NB4 (cell line): ENCODE results near the gene HDAC9.

Source experiments
- DNase-seq: peaks from one replicate; pipeline ENCODE4 v3.0.0; 2010; ENCODE audit warnings: low read depth
- H3K4me3 ChIP-seq: one replicate; pipeline ENCODE4 v1.5.1; 2011; ENCODE audit warnings: mild to moderate bottlenecking, low read depth, low read length, moderate library complexity
- MYC ChIP-seq: IDR thresholded peaks from 2 replicates; pipeline ENCODE4 v1.6.1; 2011; ENCODE audit warnings: low read depth, low read length
- POLR2A ChIP-seq: IDR thresholded peaks from 2 replicates; pipeline ENCODE4 v1.6.1; 2011; ENCODE audit warnings: mild to moderate bottlenecking; ENCODE audit not compliant: insufficient read length; ENCODE audit errors: extremely low read depth
- TF ChIP-seq, protein P1 (sequence below): IDR thresholded peaks from one replicate; pipeline ENCODE4 v1.5.1; 2012; ENCODE audit warnings: low read depth, low read length
- TF ChIP-seq, protein P2 (sequence below): IDR thresholded peaks from 2 replicates; pipeline ENCODE4 v1.6.1; 2011; ENCODE audit warnings: low read depth, low read length

Gene HDAC9

DNA sequence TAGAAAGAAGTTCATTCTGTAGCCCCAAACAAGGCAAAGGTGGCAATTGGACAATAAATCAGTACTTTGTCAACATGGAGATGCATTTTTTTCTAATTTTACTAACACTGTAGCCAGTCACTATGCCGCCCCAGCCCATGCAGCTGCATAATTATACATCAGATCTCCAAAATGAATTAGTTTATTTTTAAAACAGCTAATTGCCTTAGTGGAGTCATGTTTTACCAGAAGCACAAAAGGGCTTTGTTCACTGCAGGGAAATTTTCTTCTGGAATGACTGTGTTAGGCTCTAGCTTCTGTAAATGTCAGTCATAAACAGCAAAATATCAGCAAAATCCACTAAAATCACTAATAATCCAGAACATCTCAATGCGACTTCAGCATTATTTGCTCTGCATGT lies 20.1 kb upstream of the HDAC9 start:
- H3K4me3 ChIP-seq, result no peak overlapping the region
- TF ChIP-seq, protein P1, sequence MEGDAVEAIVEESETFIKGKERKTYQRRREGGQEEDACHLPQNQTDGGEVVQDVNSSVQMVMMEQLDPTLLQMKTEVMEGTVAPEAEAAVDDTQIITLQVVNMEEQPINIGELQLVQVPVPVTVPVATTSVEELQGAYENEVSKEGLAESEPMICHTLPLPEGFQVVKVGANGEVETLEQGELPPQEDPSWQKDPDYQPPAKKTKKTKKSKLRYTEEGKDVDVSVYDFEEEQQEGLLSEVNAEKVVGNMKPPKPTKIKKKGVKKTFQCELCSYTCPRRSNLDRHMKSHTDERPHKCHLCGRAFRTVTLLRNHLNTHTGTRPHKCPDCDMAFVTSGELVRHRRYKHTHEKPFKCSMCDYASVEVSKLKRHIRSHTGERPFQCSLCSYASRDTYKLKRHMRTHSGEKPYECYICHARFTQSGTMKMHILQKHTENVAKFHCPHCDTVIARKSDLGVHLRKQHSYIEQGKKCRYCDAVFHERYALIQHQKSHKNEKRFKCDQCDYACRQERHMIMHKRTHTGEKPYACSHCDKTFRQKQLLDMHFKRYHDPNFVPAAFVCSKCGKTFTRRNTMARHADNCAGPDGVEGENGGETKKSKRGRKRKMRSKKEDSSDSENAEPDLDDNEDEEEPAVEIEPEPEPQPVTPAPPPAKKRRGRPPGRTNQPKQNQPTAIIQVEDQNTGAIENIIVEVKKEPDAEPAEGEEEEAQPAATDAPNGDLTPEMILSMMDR, result no peak
- TF ChIP-seq MYC (no peak), POLR2A (no peak)
- TF ChIP-seq, protein P2, sequence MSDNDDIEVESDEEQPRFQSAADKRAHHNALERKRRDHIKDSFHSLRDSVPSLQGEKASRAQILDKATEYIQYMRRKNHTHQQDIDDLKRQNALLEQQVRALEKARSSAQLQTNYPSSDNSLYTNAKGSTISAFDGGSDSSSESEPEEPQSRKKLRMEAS, result no peak
- no peak for DNase-seq

- H3K4me3 ChIP-seq, result no peak overlapping the region
- DNase-seq, result no peak
- TF ChIP-seq, protein P1, result no peak
- TF ChIP-seq, protein P2, result no peak
- TF ChIP-seq MYC, result no peak
- no peak for TF ChIP-seq POLR2A
Measured at GRCh38 chr7:18481776-18482175, 13.8 kb upstream of the HDAC9 start.

DNA sequence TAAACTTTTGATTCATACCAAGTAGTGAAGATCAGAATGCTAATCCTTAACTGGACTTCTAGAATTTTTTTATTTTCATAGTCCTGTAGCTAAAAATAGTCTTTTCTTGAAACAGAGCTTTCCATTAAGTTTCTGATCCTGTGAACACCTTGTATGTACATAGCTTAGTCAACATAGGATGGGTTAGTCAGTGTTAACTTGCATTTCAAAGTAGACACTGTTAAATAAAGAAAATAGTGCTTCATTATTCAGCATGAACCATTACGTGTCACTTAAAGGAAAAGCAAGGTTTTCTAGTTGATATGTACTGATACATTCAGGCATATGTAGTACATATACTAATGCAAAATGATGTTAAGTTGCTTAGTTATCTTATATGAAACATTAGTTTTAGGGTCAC lies 7.5 kb upstream of the HDAC9 start:
- DNase-seq, result no peak
- no peak overlapping the region for H3K4me3 ChIP-seq
- no peak for TF ChIP-seq POLR2A
- TF ChIP-seq, protein P1, result no peak
- TF ChIP-seq, protein P2, result no peak
- TF ChIP-seq MYC, result no peak

- DNase-seq, result no peak
- TF ChIP-seq POLR2A (no peak), MYC (no peak)
- TF ChIP-seq, protein P2, result no peak
- H3K4me3 ChIP-seq, result no peak overlapping the region
Measured at GRCh38 chr7:18489624-18490023, 5.9 kb upstream of the HDAC9 start.

- no peak for TF ChIP-seq MYC
- TF ChIP-seq, protein P1, result no peak
- TF ChIP-seq, protein P2, result no peak
- H3K4me3 ChIP-seq, result no peak overlapping the region
- DNase-seq, result peak; percentile 48
Measured at GRCh38 chr7:18491871-18492270, 3.7 kb upstream of the HDAC9 start.

- TF ChIP-seq, protein P2, result no peak
- TF ChIP-seq POLR2A, result no peak
- TF ChIP-seq, protein P1, result no peak
- TF ChIP-seq MYC, result no peak
- no peak for DNase-seq
- H3K4me3 ChIP-seq, result no peak overlapping the region
Measured at GRCh38 chr7:18494406-18494805, 1.1 kb upstream of the HDAC9 start.
